ENCODE measurements around the gene USP49.
"Not testable (repeated sequence)": the region's sequence is repeated elsewhere in the genome, so short reads cannot be mapped to it uniquely, and the experiment has no call there.

Gene USP49

DNA sequence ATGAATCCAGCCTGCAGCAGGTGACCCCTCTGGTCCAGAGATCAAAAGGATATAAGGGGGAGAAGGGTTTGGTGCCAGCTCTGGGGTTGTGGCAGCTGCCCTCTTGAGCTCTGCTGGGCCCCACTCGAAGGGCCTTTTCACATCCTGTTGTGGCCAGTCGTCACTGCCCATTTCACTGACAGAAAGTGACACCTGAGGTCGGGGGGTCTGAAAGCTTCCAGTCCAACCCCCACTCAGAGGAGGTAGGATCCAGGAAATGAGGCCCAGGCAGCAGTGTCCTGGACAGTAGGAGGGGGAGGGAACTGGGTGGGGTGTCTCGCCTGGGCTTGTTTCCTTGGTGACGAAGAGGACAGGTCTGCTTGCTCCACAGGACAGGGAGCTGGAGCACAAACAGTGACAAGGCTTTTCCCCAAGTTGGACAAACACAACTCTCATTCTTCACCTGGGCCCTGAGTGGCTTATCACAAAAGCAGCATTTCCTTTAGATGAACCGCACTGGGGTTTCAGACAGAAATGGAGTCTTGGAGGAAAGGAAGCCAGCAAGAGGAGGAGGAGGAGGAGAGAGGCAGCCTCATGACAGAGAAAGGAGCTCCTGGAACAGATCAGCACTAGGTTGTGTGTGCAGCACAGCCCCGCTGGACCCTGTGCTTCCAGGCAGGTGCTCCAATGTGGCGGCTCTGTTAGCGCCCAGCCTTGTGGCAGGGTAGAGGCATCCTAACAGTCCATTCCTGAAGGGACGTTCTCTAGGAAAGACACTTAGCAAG, 126.4 kb downstream of the USP49 start:
- no peak for DNase-seq
- no peaks in the 10 kb centered on the region for H3K9me3 ChIP-seq
- TF ChIP-seq, protein P1, sequence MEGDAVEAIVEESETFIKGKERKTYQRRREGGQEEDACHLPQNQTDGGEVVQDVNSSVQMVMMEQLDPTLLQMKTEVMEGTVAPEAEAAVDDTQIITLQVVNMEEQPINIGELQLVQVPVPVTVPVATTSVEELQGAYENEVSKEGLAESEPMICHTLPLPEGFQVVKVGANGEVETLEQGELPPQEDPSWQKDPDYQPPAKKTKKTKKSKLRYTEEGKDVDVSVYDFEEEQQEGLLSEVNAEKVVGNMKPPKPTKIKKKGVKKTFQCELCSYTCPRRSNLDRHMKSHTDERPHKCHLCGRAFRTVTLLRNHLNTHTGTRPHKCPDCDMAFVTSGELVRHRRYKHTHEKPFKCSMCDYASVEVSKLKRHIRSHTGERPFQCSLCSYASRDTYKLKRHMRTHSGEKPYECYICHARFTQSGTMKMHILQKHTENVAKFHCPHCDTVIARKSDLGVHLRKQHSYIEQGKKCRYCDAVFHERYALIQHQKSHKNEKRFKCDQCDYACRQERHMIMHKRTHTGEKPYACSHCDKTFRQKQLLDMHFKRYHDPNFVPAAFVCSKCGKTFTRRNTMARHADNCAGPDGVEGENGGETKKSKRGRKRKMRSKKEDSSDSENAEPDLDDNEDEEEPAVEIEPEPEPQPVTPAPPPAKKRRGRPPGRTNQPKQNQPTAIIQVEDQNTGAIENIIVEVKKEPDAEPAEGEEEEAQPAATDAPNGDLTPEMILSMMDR (IDR thresholded peaks at IDR 0.05; ENCODE audit: low read depth, low read length) = no peak
- H3K27me3 ChIP-seq = no peaks in the 10 kb centered on the region
- H3K4me1 ChIP-seq = peaks cover 30% of the 10 kb centered on the region
- no peaks in the 10 kb centered on the region for H3K36me3 ChIP-seq
- H3K4me3 ChIP-seq (ENCODE audit: low read depth, low read length) = no peak overlapping the region

DNA sequence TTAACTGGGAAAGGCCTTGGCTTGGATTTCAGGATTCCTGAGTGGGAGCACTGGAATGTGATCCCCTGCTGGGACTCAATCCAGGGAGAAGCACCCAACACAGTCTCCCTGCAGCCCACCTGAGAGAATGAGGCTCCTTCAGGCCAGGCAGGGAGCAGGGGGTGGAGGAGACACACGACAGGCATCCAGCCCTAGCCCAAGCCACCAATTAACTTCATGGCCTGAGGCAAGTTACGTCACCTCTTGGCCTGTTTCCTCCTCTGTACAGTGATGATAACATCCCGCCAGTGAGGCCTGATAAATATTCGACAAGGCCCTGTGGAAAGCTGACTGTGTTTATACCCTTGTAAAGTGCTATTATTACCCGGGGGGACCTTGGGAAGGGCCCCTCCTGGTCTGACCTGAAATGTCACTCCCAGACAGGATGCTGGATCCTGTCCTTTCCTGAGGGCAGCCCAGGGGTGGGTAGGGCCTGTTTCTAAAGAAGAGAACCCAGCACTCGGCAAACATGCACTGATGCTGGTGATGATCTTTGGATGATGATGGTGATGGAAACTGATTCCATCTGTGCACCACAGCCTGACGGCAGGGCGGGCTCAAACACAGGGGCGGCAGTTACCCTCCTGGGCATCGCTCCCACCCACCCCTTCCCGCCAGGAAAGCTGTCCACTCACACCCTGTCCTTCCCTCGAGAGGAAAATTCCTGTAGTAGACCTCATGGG, 127.9 kb downstream of the USP49 start:
- no peak overlapping the region for H3K4me3 ChIP-seq (ENCODE audit: low read depth, low read length)
- no peaks in the 10 kb centered on the region for H3K27me3 ChIP-seq
- H3K9me3 ChIP-seq = no peaks in the 10 kb centered on the region
- TF ChIP-seq, protein P1 (IDR thresholded peaks at IDR 0.05; ENCODE audit: low read depth, low read length) = no peak
- peak; percentile 90 for DNase-seq
- no peaks in the 10 kb centered on the region for H3K36me3 ChIP-seq
- peaks cover 30% of the 10 kb centered on the region for H3K4me1 ChIP-seq

DNA sequence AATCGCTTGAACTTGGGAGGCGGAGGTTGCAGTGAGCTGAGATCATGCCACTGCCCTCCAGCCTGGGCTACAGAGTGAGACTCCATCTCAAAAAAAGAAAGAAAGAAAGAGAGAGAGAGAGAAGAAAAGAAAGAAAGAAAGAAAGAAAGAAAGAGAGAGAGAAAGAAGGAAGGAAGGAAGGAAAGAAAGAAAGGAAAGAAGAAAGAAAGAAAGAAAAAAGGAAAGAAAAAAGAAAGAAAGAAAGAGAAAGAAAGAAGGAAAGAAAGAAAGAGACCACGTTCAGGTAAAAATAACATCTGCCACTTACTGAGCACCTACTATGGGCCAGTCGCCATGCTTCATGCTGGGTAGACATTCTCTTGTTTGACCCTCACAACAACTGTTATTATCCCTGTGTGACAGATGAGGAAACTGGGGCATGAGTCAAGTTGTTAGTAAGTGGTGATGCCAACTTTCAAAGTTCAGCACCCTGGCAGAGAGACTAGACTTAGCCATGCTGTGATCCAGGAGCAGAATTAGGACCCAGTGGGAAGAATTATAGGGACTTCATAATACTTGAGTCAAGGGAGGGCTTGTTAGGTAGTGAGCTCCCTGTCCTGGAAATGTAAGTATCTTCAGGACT, 129.0 kb downstream of the USP49 start:
- DNase-seq; H3K36me3 ChIP-seq; H3K9me3 ChIP-seq; H3K27me3 ChIP-seq; H3K4me3 ChIP-seq (ENCODE audit: low read depth, low read length): not testable (repeated sequence)
- H3K4me1 ChIP-seq = peaks cover 30% of the 10 kb centered on the region

DNA sequence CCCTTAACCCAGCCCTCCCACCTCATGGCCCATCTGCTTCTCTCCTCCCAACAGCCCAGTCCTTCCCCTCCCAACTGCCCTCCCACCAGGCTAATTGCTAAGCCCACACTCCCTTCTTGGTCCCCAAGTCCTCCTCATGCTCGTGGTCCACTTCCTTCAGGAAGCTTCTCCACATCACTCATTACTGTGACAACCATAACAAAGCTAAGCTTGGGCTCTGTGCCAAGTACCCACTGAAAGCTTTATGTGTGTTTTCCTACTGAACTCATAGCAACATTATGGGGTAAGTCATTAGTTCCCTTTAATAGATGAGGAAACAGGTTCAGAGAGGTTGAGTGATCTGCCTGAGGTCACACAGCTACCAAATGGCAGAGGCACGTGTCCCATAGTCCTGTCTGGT, 131.7 kb downstream of the USP49 start:
- Histone ChIP-seq H3K4me1 (peaks cover 24% of the 10 kb centered on the region), H3K4me3 (ENCODE audit: low read depth, low read length) (no peak overlapping the region), H3K27me3 (no peaks in the 10 kb centered on the region), H3K36me3 (no peaks in the 10 kb centered on the region), H3K9me3 (no peaks in the 10 kb centered on the region)
- DNase-seq = no peak
- TF ChIP-seq, protein P1 (IDR thresholded peaks at IDR 0.05; ENCODE audit: low read depth, low read length) = no peak

DNA sequence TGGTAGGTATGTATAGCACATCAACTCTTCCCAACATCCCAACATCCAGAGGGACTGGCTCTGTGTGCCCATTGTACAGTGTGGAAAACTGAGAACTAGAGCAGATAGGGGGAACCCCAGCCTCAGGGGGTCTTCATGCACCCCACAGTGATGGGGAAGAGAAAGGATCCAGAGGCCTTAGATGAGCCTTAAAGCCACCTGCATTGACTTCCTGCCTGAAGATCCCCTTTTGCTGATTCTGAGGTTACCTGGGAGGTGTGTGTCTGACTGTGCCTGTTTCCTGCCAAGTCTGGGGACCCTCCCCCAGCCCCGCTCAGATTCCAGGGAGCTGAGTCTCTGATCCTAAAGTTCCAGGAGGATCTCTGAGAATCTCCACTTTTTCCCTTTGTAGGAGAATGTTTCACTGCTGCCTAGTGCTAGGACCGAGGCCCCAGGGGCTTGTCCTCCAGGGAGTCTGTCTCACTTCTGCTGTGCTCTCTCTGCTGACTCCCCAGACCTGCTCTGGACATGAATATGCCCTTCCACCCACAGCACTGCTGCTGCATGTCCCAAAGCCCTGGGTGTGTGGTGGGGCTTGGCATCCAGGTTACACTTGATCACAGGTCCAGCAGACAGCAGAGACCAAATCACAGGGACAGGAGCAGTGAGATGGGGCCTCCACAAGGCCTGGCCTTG, 135.1 kb downstream of the USP49 start:
- TF ChIP-seq, protein P1 (IDR thresholded peaks at IDR 0.05; ENCODE audit: low read depth, low read length) = no peak
- Histone ChIP-seq H3K4me1 (peaks cover 3% of the 10 kb centered on the region; the same call in 1 of the 2 replicates), H3K36me3 (no peaks in the 10 kb centered on the region), H3K9me3 (no peaks in the 10 kb centered on the region; the same call in 1 of the 2 replicates), H3K4me3 (ENCODE audit: low read depth, low read length) (no peak overlapping the region), H3K27me3 (no peaks in the 10 kb centered on the region)
- no peak for DNase-seq

Data from BE2C (cell line).